CD4-positive, alpha-beta T cell treated with Interleukin-6 at 100 ng/mL for 8 hours (primary cell): ENCODE measurements around the gene NGFR.
"Not testable (repeated sequence)": the region's sequence is repeated elsewhere in the genome, so short reads cannot be mapped to it uniquely, and the experiment has no call there.

Experiments
- DNase-seq: peaks from one replicate; pipeline ENCODE4 v3.0.0-alpha.2; 2020; ENCODE audit warnings: mixed read lengths, low spot score

The NGFR gene

GRCh38 chr17:49545806-49546545, 50.9 kb downstream of the NGFR start:
- no peak for DNase-seq

GRCh38 chr17:49546546-49547535, 51.7 kb downstream of the NGFR start:
- no peak for DNase-seq

GRCh38 chr17:49547566-49547965, 52.5 kb downstream of the NGFR start:
- no peak for DNase-seq

- DNase-seq, result no peak
Observed at GRCh38 chr17:49548051-49548505, 53.0 kb downstream of the NGFR start.

GRCh38 chr17:49548506-49549310, 53.6 kb downstream of the NGFR start:
- no peak for DNase-seq

- DNase-seq, result no peak
Observed at GRCh38 chr17:49549311-49549605, 54.2 kb downstream of the NGFR start.

GRCh38 chr17:49549691-49550678, 54.9 kb downstream of the NGFR start:
- no peak for DNase-seq

GRCh38 chr17:49550764-49551163, 55.7 kb downstream of the NGFR start:
- not testable (repeated sequence) for DNase-seq

- no peak for DNase-seq
Observed at GRCh38 chr17:49551221-49552069, 56.4 kb downstream of the NGFR start.

GRCh38 chr17:49552070-49552751, 57.1 kb downstream of the NGFR start:
- DNase-seq, result no peak

- DNase-seq, result no peak
Observed at GRCh38 chr17:49553676-49554335, 58.7 kb downstream of the NGFR start.

- no peak for DNase-seq
Observed at GRCh38 chr17:49554694-49555494, 59.8 kb downstream of the NGFR start.

- DNase-seq, result no peak
Observed at GRCh38 chr17:49555495-49556222, 60.6 kb downstream of the NGFR start.

GRCh38 chr17:49556223-49556943, 61.3 kb downstream of the NGFR start:
- peak; percentile 70 for DNase-seq

GRCh38 chr17:49557312-49558024, 62.4 kb downstream of the NGFR start:
- DNase-seq, result peak; percentile 37
